K562 (cell line): Measurements from ENCODE around the gene DPP4. TPM values are rescaled to one million over a fixed set of nuclear protein-coding genes. Genes with fewer than 3 reads are reported as not detected.

Experiments
- ATAC-seq: fragments of 200-7000 bp; cut with Tn5 transposase; 3 replicates; pipeline ENCODE4 v1.9.1; 2020; ENCODE audit warnings: moderate library complexity
- BruUV-seq: library from RNA; stranded (reverse); fragments of 400-500 nt; replicated peaks from 2 replicates; lab custom pipeline; 2021; lab: Mats Ljungman, UMichigan
- CTCF ChIA-PET: fragments of 300-600 bp; formaldehyde crosslinking; extraction: SDS; loops from one replicate; lab custom pipeline; 2021; ENCODE audit warnings: low intra/inter-chr PET ratio; lab: Yijun Ruan, JAX
- POLR2A ChIA-PET: fragments of 300-600, 350-650 bp; sonication (Branson Sonifier 250); formaldehyde crosslinking; extraction: SDS; loops from one replicate; lab custom pipeline; 2021; ENCODE audit warnings: antibody characterized with exemption, inconsistent platforms; lab: Yijun Ruan, JAX
- DNase-seq, 4 experiments: peaks; one replicate each; pipeline versions ENCODE4 v3.0.0 to v3.0.0-alpha.2; 2011 to 2018; ENCODE audit warnings: low spot score in 3 of 4, mixed read lengths in 3 of 4; ENCODE audit errors: extremely low read depth in 1 of 4
- FAIRE-seq: peaks from 2 replicates; lab custom pipeline; 2011; peaks lifted over from hg19 to GRCh38; lab: Jason Lieb, UNC
- H2AFZ ChIP-seq: 2 replicates; pipeline ENCODE4 v1.6.0; 2011; ENCODE audit warnings: low read depth, low read length, control low read depth, inconsistent platforms
- H3K27ac ChIP-seq: fragments of 200-600 bp; 3 replicates; pipeline ENCODE4 v1.8.0; 2011; ENCODE audit warnings: low read depth, mild to moderate bottlenecking, control low read depth, inconsistent platforms, low read length, moderate library complexity, mixed read lengths; ENCODE audit errors: extremely low read depth
- H3K27me3 ChIP-seq, 2 experiments: fragments of 300-600 bp in 1 of 2; 2 replicates in 1 of 2; 3 replicates in 1 of 2; pipeline versions ENCODE4 v1.6.0 to v1.8.0; 2011; ENCODE audit warnings: inconsistent platforms in 2 of 2, low read length in 2 of 2, mild to moderate bottlenecking in 1 of 2, mixed read lengths in 1 of 2, moderate library complexity in 1 of 2; ENCODE audit not compliant: control insufficient read depth in 2 of 2, insufficient read depth in 2 of 2
- H3K36me3 ChIP-seq: fragments of 300-600 bp; 3 replicates; pipeline ENCODE4 v1.8.0; 2011; ENCODE audit warnings: mild to moderate bottlenecking, low read length, inconsistent platforms; ENCODE audit not compliant: control insufficient read depth, insufficient read depth
- H3K4me1 ChIP-seq, 2 experiments: fragments of 200-600 bp in 1 of 2; replicated peaks in 1 of 2; 2 replicates in 1 of 2; 3 replicates in 1 of 2; pipeline versions ENCODE4 v1.5.1 to v1.8.0; 2011; ENCODE audit warnings: inconsistent platforms in 2 of 2, low read length in 2 of 2, mild to moderate bottlenecking in 1 of 2, mixed read lengths in 1 of 2, moderate library complexity in 1 of 2; ENCODE audit not compliant: control insufficient read depth in 2 of 2, insufficient read depth in 2 of 2
- H3K4me2 ChIP-seq: 2 replicates; pipeline ENCODE4 v1.6.1; 2011; ENCODE audit warnings: low read length, control low read depth, inconsistent platforms, mixed read lengths; ENCODE audit not compliant: insufficient read depth
- H3K4me3 ChIP-seq: fragments of 200-600 bp; sonication (generic), shearing (Covaris generic); 2 replicates; pipeline ENCODE4 v1.5.1; 2016; ENCODE audit warnings: control low read depth, inconsistent platforms
- H3K79me2 ChIP-seq: fragments of 200-600 bp; 3 replicates; pipeline ENCODE4 v1.8.0; 2011; ENCODE audit warnings: low read length, inconsistent platforms; ENCODE audit not compliant: control insufficient read depth, insufficient read depth
- H3K9ac ChIP-seq, 2 experiments: 2 replicates each; pipeline versions ENCODE4 v1.6.0 to v1.6.1; 2011; ENCODE audit warnings: low read depth in 2 of 2, low read length in 2 of 2, control low read depth in 1 of 2, inconsistent platforms in 1 of 2, mild to moderate bottlenecking in 1 of 2, mixed read lengths in 1 of 2; ENCODE audit not compliant: insufficient read depth in 1 of 2
- H3K9me1 ChIP-seq: one replicate; pipeline ENCODE4 v1.6.0; 2011; ENCODE audit warnings: inconsistent platforms, mild to moderate bottlenecking, low read length, moderate library complexity; ENCODE audit not compliant: control insufficient read depth, insufficient read depth
- H3K9me3 ChIP-seq: replicated peaks from 2 replicates; pipeline ENCODE4 v1.5.1; 2011; ENCODE audit warnings: low read depth, low read length, inconsistent platforms; ENCODE audit not compliant: control insufficient read depth, insufficient read depth
- H4K20me1 ChIP-seq: replicated peaks from 2 replicates; pipeline ENCODE4 v1.6.1; 2011; ENCODE audit warnings: low read length, inconsistent platforms, mixed read lengths; ENCODE audit not compliant: control insufficient read depth, insufficient read depth
- ATF2 ChIP-seq: sonication (generic); formaldehyde crosslinking; IDR thresholded peaks from 2 replicates; pipeline ENCODE4 v1.8.1; 2022; ENCODE audit warnings: missing genetic modification reagents
- EHMT2 ChIP-seq: fragments of 450-650 bp; IDR thresholded peaks from 2 replicates; pipeline ENCODE4 v1.6.1; 2018; ENCODE audit warnings: antibody characterized with exemption
- ELF4 ChIP-seq: fragments of 450-650 bp; formaldehyde crosslinking; IDR thresholded peaks from 2 replicates; pipeline ENCODE4 v1.4.0; 2022; ENCODE audit warnings: missing genetic modification characterization
- HDGF ChIP-seq: fragments of 450-650 bp; IDR thresholded peaks from 2 replicates; pipeline ENCODE4 v1.6.1; 2016
- PCBP1 ChIP-seq: fragments of 200-400 bp; formaldehyde crosslinking; IDR thresholded peaks from 2 replicates; pipeline ENCODE4 v1.6.1; 2018; ENCODE audit warnings: mild to moderate bottlenecking, low read depth, low read length; ENCODE audit not compliant: poor library complexity, severe bottlenecking
- REST ChIP-seq, 2 experiments: fragments of 450-650 bp; formaldehyde crosslinking in 1 of 2; IDR thresholded peaks; 2 replicates each; pipeline versions ENCODE4 v1.4.0 to v1.6.1; 2014 to 2020; ENCODE audit warnings: mild to moderate bottlenecking in 2 of 2, borderline replicate concordance in 1 of 2, low read depth in 1 of 2
- SP2 ChIP-seq: IDR thresholded peaks from 2 replicates; pipeline ENCODE4 v1.6.1; 2011; ENCODE audit warnings: mild to moderate bottlenecking, low read depth, low read length, moderate library complexity; ENCODE audit not compliant: poor library complexity, severe bottlenecking; ENCODE audit errors: extremely low read depth
- TCF7L2 ChIP-seq: fragments of 150-350 bp; IDR thresholded peaks from 2 replicates; pipeline ENCODE4 v1.6.1; 2016; ENCODE audit warnings: low read depth, mild to moderate bottlenecking, low read length, moderate library complexity
- ZFP36 ChIP-seq: fragments of 150-350 bp; IDR thresholded peaks from 2 replicates; pipeline ENCODE4 v1.6.1; 2018; ENCODE audit warnings: low read length, low read depth; ENCODE audit not compliant: partially characterized antibody
- ZNF561 ChIP-seq: fragments of 450-650 bp; formaldehyde crosslinking; conservative IDR thresholded peaks from 2 replicates; pipeline ENCODE4 v1.4.0; 2020; ENCODE audit warnings: mild to moderate bottlenecking, moderate library complexity
- WGBS: fragments of 100-300 bp; shearing (Covaris generic); methylation state at CpG from one replicate; pipeline ENCODE4 v1.1.6; 2016; ENCODE audit warnings: low coverage, mixed read lengths; ENCODE audit not compliant: insufficient coverage; ENCODE audit errors: missing lambda C conversion rate; 5-methylcytosine and 5-hydroxymethylcytosine counted together
- in situ Hi-C: fragments of 300-500 bp; cut with MboI; formaldehyde crosslinking; loops from 4 replicates; pipeline ENCODE4 v1.15.0; 2018; ENCODE audit warnings: inconsistent platforms, mixed read lengths
- intact Hi-C: fragments of 100-400 bp; cut with micrococcal nuclease; formaldehyde crosslinking; loops from 2 replicates; pipeline ENCODE4 v1.14.2; 2022
- polyA plus RNA-seq, 8 experiments: library from polyadenylated mRNA; depleted of rRNA in 4 of 8; stranded (reverse) in 5 of 8; unstranded in 3 of 8; fragments of >200 nt; fragmentation: Nextera tagmentation in 2 of 8; fragmentation: Illumina TruSeq in 1 of 8; extraction: Ambion mirVana in 2 of 8; extraction: Trizol in 1 of 8; gene quantifications; 2 replicates each; pipeline versions ENCODE4 v1.2.1 to v1.2.3, GENCODE V29; 2011 to 2014; ENCODE audit warnings: inconsistent platforms in 1 of 8, missing spikeins in 1 of 8
- total RNA-seq, 7 experiments: library from RNA; depleted of rRNA in 6 of 7; stranded (reverse); fragments of >200 nt in 6 of 7; fragmentation: Illumina TruSeq in 2 of 7; extraction: Trizol in 2 of 7; gene quantifications; 2 replicates each; pipeline versions ENCODE4 v1.2.1 to v1.2.3, GENCODE V29; 2011 to 2021; ENCODE audit warnings: low replicate concordance in 1 of 7
- TF ChIP-seq, protein P1 (sequence below), 2 experiments: fragments of 450-650 bp in 1 of 2; sonication (generic) in 1 of 2; formaldehyde crosslinking; conservative IDR thresholded peaks; 2 replicates each; pipeline versions ENCODE4 v1.4.0 to v1.8.1; 2020 to 2022; ENCODE audit warnings: mild to moderate bottlenecking in 1 of 2, missing genetic modification reagents in 1 of 2
- TF ChIP-seq, protein P2 (sequence below): fragments of 250-450 bp; sonication (Bioruptor Pico); IDR thresholded peaks from 2 replicates; pipeline ENCODE4 v1.8.0; 2021; ENCODE audit warnings: moderate library complexity, mild to moderate bottlenecking, inconsistent platforms

Gene DPP4
- total and polyA plus RNA-seq, 9 of the 15 experiments (the other 6 are each of a cell fraction or from before 2014, with no cell fraction given), result 0.11 TPM; not detected in 8

DNA sequence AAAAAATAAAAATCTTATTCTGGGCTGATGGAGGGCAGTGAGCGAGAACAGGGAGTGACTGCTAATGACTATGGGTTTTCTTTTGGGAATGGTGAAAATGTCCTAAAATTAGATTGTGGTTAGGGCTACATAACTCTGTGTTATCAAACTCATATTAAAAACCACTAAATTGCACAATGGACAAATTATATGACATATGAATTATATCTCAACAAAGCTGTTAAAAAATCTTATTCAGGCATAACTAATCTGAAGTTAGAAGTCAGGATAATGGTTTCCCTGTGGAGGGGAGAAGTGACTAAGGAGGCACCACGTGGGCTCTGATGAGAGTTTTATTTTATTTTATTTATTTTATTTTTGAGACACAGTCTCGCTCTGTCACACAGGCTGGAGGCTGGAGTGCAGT lies 32.1 kb upstream of the DPP4 start:
- no peaks in the 10 kb centered on the region for H3K79me2 ChIP-seq
- no peaks in the 10 kb centered on the region for H3K36me3 ChIP-seq
- no peaks in the 10 kb centered on the region for H3K9me1 ChIP-seq
- no peak overlapping the region for H3K4me2 ChIP-seq
- no peaks in the 10 kb centered on the region for H3K9me3 ChIP-seq
- 0% methylated on average over 3 of the region's 3 CpGs for WGBS
- CTCF ChIA-PET, result no interaction called here
- no peak for FAIRE-seq
- intact Hi-C loops, result no loop called here
- H3K4me3 ChIP-seq, result no peak overlapping the region
- H2AFZ ChIP-seq, result no peak overlapping the region
- H3K4me1 ChIP-seq, result no peaks in the 10 kb centered on the region
- H3K27me3 ChIP-seq, result no peaks in the 10 kb centered on the region
- in situ Hi-C loops, result no loop called here
- DNase-seq, result no peak
- no peaks in the 10 kb centered on the region for H4K20me1 ChIP-seq
- BruUV-seq, result no TSS peak
- ATAC-seq, result no peak
- POLR2A ChIA-PET, result no interaction called here
- no peak overlapping the region for H3K27ac ChIP-seq
- H3K9ac ChIP-seq, result no peak overlapping the region
- no peak for TF ChIP-seq ATF2 (CRISPR knock-in tag)
- TF ChIP-seq, protein P1, sequence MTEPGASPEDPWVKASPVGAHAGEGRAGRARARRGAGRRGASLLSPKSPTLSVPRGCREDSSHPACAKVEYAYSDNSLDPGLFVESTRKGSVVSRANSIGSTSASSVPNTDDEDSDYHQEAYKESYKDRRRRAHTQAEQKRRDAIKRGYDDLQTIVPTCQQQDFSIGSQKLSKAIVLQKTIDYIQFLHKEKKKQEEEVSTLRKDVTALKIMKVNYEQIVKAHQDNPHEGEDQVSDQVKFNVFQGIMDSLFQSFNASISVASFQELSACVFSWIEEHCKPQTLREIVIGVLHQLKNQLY (CRISPR knock-in tag; conservative IDR thresholded peaks at IDR 0.05), result no peak
- TF ChIP-seq REST (IDR thresholded peaks at IDR 0.05; ENCODE audit: borderline replicate concordance), result no peak
- no peak for TF ChIP-seq REST (CRISPR knock-in tag; IDR thresholded peaks at IDR 0.05; ENCODE audit: low read depth)
- TF ChIP-seq SP2, result no peak
- TF ChIP-seq HDGF, result no peak
- no peak for TF ChIP-seq EHMT2
- no peak for TF ChIP-seq PCBP1
- no peak for TF ChIP-seq ZFP36
- TF ChIP-seq, protein P2, sequence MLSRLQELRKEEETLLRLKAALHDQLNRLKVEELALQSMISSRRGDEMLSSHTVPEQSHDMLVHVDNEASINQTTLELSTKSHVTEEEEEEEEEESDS (CRISPR knock-in tag), result no peak
- no peak for TF ChIP-seq ELF4 (CRISPR knock-in tag)
- no peak for TF ChIP-seq ZNF561 (CRISPR knock-in tag)
- no peak for TF ChIP-seq TCF7L2
